HepG2 (cell line): ENCODE data around the gene GPS2. TPM values are rescaled to one million over a fixed set of nuclear protein-coding genes. Genes with fewer than 3 reads are reported as not detected.
A peak's percentile ranks its signal among the peaks of the same experiment; 100 is the strongest.

ENCODE experiments used
- ATAC-seq: fragments of 200-7000 bp; cut with Tn5 transposase; 3 replicates; pipeline ENCODE4 v1.9.1; 2020; ENCODE audit warnings: mild to moderate bottlenecking, moderate library complexity
- BruUV-seq: library from RNA; stranded (reverse); fragments of 400-500 nt; replicated peaks from 2 replicates; lab custom pipeline; 2021; lab: Mats Ljungman, UMichigan
- CTCF ChIA-PET: fragments of 300-600 bp; formaldehyde crosslinking; extraction: SDS; loops from one replicate; lab custom pipeline; 2021; ENCODE audit warnings: low total read pairs, inconsistent platforms, low intra/inter-chr PET ratio; lab: Yijun Ruan, JAX
- POLR2A ChIA-PET: fragments of 350-600 bp; sonication (Branson Sonifier 250); formaldehyde crosslinking; loops from one replicate; lab custom pipeline; 2020; ENCODE audit warnings: antibody characterized with exemption, inconsistent platforms; lab: Yijun Ruan, JAX
- DNase-seq: peaks from one replicate; pipeline ENCODE4 v3.0.0-alpha.2; 2015; ENCODE audit warnings: low spot score
- FAIRE-seq: peaks from 3 replicates; lab custom pipeline; 2011; peaks lifted over from hg19 to GRCh38; lab: Jason Lieb, UNC
- H2AFZ ChIP-seq: one replicate; pipeline ENCODE4 v1.6.1; 2011; ENCODE audit warnings: low read length, inconsistent platforms
- H3K27ac ChIP-seq: fragments of 300-600 bp; 3 replicates; pipeline ENCODE4 v1.8.0; 2011; ENCODE audit warnings: mixed run types, mild to moderate bottlenecking, mixed read lengths, low read length, inconsistent platforms; ENCODE audit not compliant: insufficient read depth; ENCODE audit errors: extremely low read length
- H3K27me3 ChIP-seq, 2 experiments: fragments of 200-600 bp in 1 of 2; 2 replicates in 1 of 2; 3 replicates in 1 of 2; pipeline versions ENCODE4 v1.6.0 to v1.8.0; 2011; ENCODE audit warnings: low read length in 2 of 2, mild to moderate bottlenecking in 2 of 2, moderate library complexity in 2 of 2, inconsistent platforms in 1 of 2; ENCODE audit not compliant: insufficient read depth in 2 of 2, control insufficient read depth in 1 of 2
- H3K36me3 ChIP-seq, 2 experiments: fragments of 200-600 bp in 1 of 2; replicated peaks in 1 of 2; 2 replicates in 1 of 2; 3 replicates in 1 of 2; pipeline versions ENCODE4 v1.5.1 to v1.8.0; 2011; ENCODE audit warnings: low read length in 2 of 2, inconsistent platforms in 1 of 2; ENCODE audit not compliant: insufficient read depth in 2 of 2, control insufficient read depth in 1 of 2
- H3K4me1 ChIP-seq: 2 replicates; pipeline ENCODE4 v1.5.1; 2012; ENCODE audit warnings: low read length, inconsistent platforms; ENCODE audit not compliant: insufficient read depth
- H3K4me2 ChIP-seq: 2 replicates; pipeline ENCODE4 v1.6.0; 2011; ENCODE audit warnings: low read depth, low read length, inconsistent platforms
- H3K4me3 ChIP-seq, 3 experiments: fragments of 200-600 bp in 1 of 3; sonication (generic), shearing (Covaris generic) in 1 of 3; replicated peaks in 1 of 3; 2 replicates each; pipeline ENCODE4 v1.5.1; 2011 to 2016; ENCODE audit warnings: low read length in 3 of 3, inconsistent platforms in 2 of 3, low read depth in 2 of 3, mild to moderate bottlenecking in 2 of 3, control low read depth in 1 of 3, mixed read lengths in 1 of 3; ENCODE audit not compliant: insufficient read depth in 1 of 3
- H3K79me2 ChIP-seq: one replicate; pipeline ENCODE4 v1.6.1; 2011; ENCODE audit warnings: low read length, inconsistent platforms; ENCODE audit not compliant: insufficient read depth
- H3K9ac ChIP-seq: 2 replicates; pipeline ENCODE4 v1.6.0; 2011; ENCODE audit warnings: mild to moderate bottlenecking, low read depth, low read length, inconsistent platforms; ENCODE audit not compliant: insufficient read depth
- H3K9me3 ChIP-seq: 2 replicates; pipeline ENCODE4 v1.5.1; 2012; ENCODE audit warnings: mild to moderate bottlenecking, low read length
- H4K20me1 ChIP-seq: 2 replicates; pipeline ENCODE4 v1.6.0; 2011; ENCODE audit warnings: inconsistent platforms, mild to moderate bottlenecking, low read length, moderate library complexity; ENCODE audit not compliant: insufficient read depth
- CEBPB ChIP-seq: IDR thresholded peaks from 2 replicates; pipeline ENCODE4 v1.6.1; 2011; ENCODE audit warnings: low read depth, low read length, improper control_type of control experiment, borderline replicate concordance
- NAIF1 ChIP-seq: sonication (generic); formaldehyde crosslinking; IDR thresholded peaks from 2 replicates; pipeline ENCODE4 v1.5.0; 2020; ENCODE audit warnings: mild to moderate bottlenecking, missing genetic modification reagents, borderline replicate concordance
- POLR2A ChIP-seq, 2 experiments: IDR thresholded peaks; 2 replicates each; pipeline ENCODE4 v1.6.1; 2011; ENCODE audit warnings: low read depth in 2 of 2, low read length in 2 of 2, mild to moderate bottlenecking in 1 of 2, moderate library complexity in 1 of 2; ENCODE audit not compliant: insufficient read depth in 1 of 2
- PREB ChIP-seq: sonication (generic); formaldehyde crosslinking; IDR thresholded peaks from 2 replicates; pipeline ENCODE4 v1.4.0; 2020; ENCODE audit warnings: missing genetic modification reagents
- whole genome bisulfite sequencing: methylation state at CpG from one replicate; pipeline ENCODE4 v1.1.6; 2017; ENCODE audit warnings: low lambda C conversion rate; 5-methylcytosine and 5-hydroxymethylcytosine counted together
- in situ Hi-C: cut with HindIII; loops from 2 replicates; pipeline ENCODE4 v1.10.0; 2017; ENCODE audit warnings: low pct_unique_long_range_greater_than_20kb; ENCODE audit not compliant: extremely low pct_ligation_motif_present
- intact Hi-C: fragments of 100-400 bp; cut with micrococcal nuclease; formaldehyde crosslinking; loops from one replicate; pipeline ENCODE4 v1.10.0; 2022; ENCODE audit not compliant: unreplicated experiment
- polyA plus RNA-seq, 8 experiments: library from polyadenylated mRNA; depleted of rRNA in 3 of 8; stranded (reverse) in 7 of 8; unstranded in 1 of 8; fragments of >200 nt; fragmentation: Illumina TruSeq in 4 of 8; extraction: Trizol in 4 of 8; gene quantifications; 2 replicates each; pipeline versions ENCODE4 v1.2.1 to v1.2.3, GENCODE V29; 2011 to 2016; ENCODE audit warnings: low read depth in 4 of 8, missing spikeins in 1 of 8, mixed read lengths in 1 of 8; ENCODE audit not compliant: insufficient read depth in 1 of 8
- total RNA-seq, 5 experiments: library from RNA; depleted of rRNA; stranded (reverse); fragments of >200 nt; fragmentation: Illumina TruSeq; extraction: Trizol; gene quantifications; 2 replicates each; pipeline ENCODE4 v1.2.3, GENCODE V29; 2016; ENCODE audit warnings: low read depth in 1 of 5
- TF ChIP-seq, protein P1 (sequence below): sonication (generic); formaldehyde crosslinking; conservative IDR thresholded peaks from 2 replicates; pipeline ENCODE4 v1.4.0; 2020; ENCODE audit warnings: mild to moderate bottlenecking, missing genetic modification reagents, moderate library complexity

Gene GPS2
- total and polyA plus RNA-seq, 2 of the 13 experiments (the other 11 are each of a cell fraction or from before 2014, with no cell fraction given), result 58.0 to 59.4 TPM

- TF ChIP-seq, protein P1, sequence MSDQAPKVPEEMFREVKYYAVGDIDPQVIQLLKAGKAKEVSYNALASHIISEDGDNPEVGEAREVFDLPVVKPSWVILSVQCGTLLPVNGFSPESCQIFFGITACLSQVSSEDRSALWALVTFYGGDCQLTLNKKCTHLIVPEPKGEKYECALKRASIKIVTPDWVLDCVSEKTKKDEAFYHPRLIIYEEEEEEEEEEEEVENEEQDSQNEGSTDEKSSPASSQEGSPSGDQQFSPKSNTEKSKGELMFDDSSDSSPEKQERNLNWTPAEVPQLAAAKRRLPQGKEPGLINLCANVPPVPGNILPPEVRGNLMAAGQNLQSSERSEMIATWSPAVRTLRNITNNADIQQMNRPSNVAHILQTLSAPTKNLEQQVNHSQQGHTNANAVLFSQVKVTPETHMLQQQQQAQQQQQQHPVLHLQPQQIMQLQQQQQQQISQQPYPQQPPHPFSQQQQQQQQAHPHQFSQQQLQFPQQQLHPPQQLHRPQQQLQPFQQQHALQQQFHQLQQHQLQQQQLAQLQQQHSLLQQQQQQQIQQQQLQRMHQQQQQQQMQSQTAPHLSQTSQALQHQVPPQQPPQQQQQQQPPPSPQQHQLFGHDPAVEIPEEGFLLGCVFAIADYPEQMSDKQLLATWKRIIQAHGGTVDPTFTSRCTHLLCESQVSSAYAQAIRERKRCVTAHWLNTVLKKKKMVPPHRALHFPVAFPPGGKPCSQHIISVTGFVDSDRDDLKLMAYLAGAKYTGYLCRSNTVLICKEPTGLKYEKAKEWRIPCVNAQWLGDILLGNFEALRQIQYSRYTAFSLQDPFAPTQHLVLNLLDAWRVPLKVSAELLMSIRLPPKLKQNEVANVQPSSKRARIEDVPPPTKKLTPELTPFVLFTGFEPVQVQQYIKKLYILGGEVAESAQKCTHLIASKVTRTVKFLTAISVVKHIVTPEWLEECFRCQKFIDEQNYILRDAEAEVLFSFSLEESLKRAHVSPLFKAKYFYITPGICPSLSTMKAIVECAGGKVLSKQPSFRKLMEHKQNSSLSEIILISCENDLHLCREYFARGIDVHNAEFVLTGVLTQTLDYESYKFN (CRISPR knock-in tag), result peak; percentile 54; the same call in 1 of the 2 replicates
Measured at GRCh38 chr17:7292729-7293128, 22.4 kb downstream of the GPS2 start (continued).

- no CpG with 5 or more reads among the region's 2 CpGs for WGBS
- Histone ChIP-seq H4K20me1 (no peaks in the 10 kb centered on the region), H3K4me1 (peaks cover 41% of the 10 kb centered on the region), H3K27me3 (peaks cover 0 to 11% of the 10 kb centered on the region in 2 experiments; a peak in 2 of 5 replicates), H3K9me3 (no peaks in the 10 kb centered on the region), H3K79me2 (no peaks in the 10 kb centered on the region), H3K27ac (no peak overlapping the region), H3K4me3 (peak overlapping the region in 2 of 3 experiments; percentile 29 to 54; a peak in 1 of 6 replicates), H3K36me3 (no peaks in the 10 kb centered on the region), H3K9ac (no peak overlapping the region), H3K4me2 (peak overlapping the region; percentile 75; the same call in 1 of the 2 replicates), H2AFZ (no peak overlapping the region)
- intact Hi-C loops, result loop anchor here (1.0 kb wide), 1 partner anchor 38 kb away; no protein-coding TSS in a partner anchor
- DNase-seq (no peak), ATAC-seq (no peak), FAIRE-seq (no peak)
- BruUV-seq, result no TSS peak
- ChIA-PET CTCF (interaction anchor here (1.1 kb wide), 1 partner anchor 12 kb away, joined by 3 read pairs; no protein-coding TSS in a partner anchor), POLR2A (interaction anchor here (3.7 kb wide), 1 partner anchor 10 kb away, joined by 35 read pairs; the partner anchor contains the start of gene SLC2A4)
- in situ Hi-C loops, result no loop called here
- TF ChIP-seq POLR2A (IDR thresholded peaks at IDR 0.05; ENCODE audit: insufficient read depth in 1 of 2, low read depth in 2 of 2, low read length in 2 of 2), result 0 out of 4 replicates have a peak, but pooled peaks of 1 of the 2 experiments have one; percentile 15
- no peak for TF ChIP-seq NAIF1
- no peak for TF ChIP-seq PREB (CRISPR knock-in tag)
- TF ChIP-seq CEBPB, result no peak
Measured at GRCh38 chr17:7292194-7292593, 23.0 kb downstream of the GPS2 start.
